ENCODE results near the gene UBQLN4. TPM values are rescaled to one million over a fixed set of nuclear protein-coding genes. Genes with fewer than 3 reads are reported as not detected.

The UBQLN4 gene
- total RNA-seq, 1 donor from 2014 or later: 25.2 TPM

- DNase-seq (ENCODE audit: low read depth): no peak
Observed at GRCh38 chr1:156014829-156015228, 38.8 kb downstream of the UBQLN4 start.

- DNase-seq (ENCODE audit: low read depth): no peak
Observed at GRCh38 chr1:156012051-156012817, 41.4 kb downstream of the UBQLN4 start.

GRCh38 chr1:156009404-156009803 is 44.2 kb downstream of the UBQLN4 start:
- no peak for DNase-seq (ENCODE audit: low read depth)

GRCh38 chr1:156006666-156007376 is 46.8 kb downstream of the UBQLN4 start:
- peak; percentile 16 for DNase-seq (ENCODE audit: low read depth)

GRCh38 chr1:156004843-156005584 is 48.6 kb downstream of the UBQLN4 start:
- no peak for DNase-seq (ENCODE audit: low read depth)

- no peak for DNase-seq (ENCODE audit: low read depth)
Observed at GRCh38 chr1:156003923-156004188, 49.7 kb downstream of the UBQLN4 start.

GRCh38 chr1:156002188-156002911 is 51.2 kb downstream of the UBQLN4 start:
- no peak for DNase-seq (ENCODE audit: low read depth)

- DNase-seq (ENCODE audit: low read depth): peak; percentile 81
Observed at GRCh38 chr1:156001662-156002171, 51.9 kb downstream of the UBQLN4 start.

GRCh38 chr1:156001021-156001661 is 52.5 kb downstream of the UBQLN4 start:
- DNase-seq (ENCODE audit: low read depth): no peak

GRCh38 chr1:155999964-156000363 is 53.6 kb downstream of the UBQLN4 start:
- DNase-seq (ENCODE audit: low read depth): no peak

- no peak for DNase-seq (ENCODE audit: low read depth)
Observed at GRCh38 chr1:155996166-155996565, 57.4 kb downstream of the UBQLN4 start.

GRCh38 chr1:155993595-155993994 is 60.0 kb downstream of the UBQLN4 start:
- no peak for DNase-seq (ENCODE audit: low read depth)

GRCh38 chr1:155990005-155990739 is 63.4 kb downstream of the UBQLN4 start:
- no peak for DNase-seq (ENCODE audit: low read depth)

- peak; percentile 48 for DNase-seq (ENCODE audit: low read depth)
Observed at GRCh38 chr1:155989242-155990004, 64.2 kb downstream of the UBQLN4 start.

Other genes starting within 250 kb of the UBQLN4 start
- gene GON4L, start 196.6 kb downstream of the UBQLN4 start, total RNA-seq: 17.4 and 46.1 TPM in 2 replicates
- gene SYT11, start 194.2 kb downstream of the UBQLN4 start, total RNA-seq: 20.3 and 35.1 TPM in 2 replicates
- 38.4 and 88.2 TPM in 2 replicates for gene RIT1, start 142.4 kb downstream of the UBQLN4 start, total RNA-seq
- gene KHDC4, start 119.4 kb downstream of the UBQLN4 start, total RNA-seq: 16.8 and 39.1 TPM in 2 replicates
- not detected in 2 replicates for gene RXFP4, start 112.2 kb downstream of the UBQLN4 start, total RNA-seq
- 36.8 and 53.6 TPM in 2 replicates for gene ARHGEF2, start 75.3 kb downstream of the UBQLN4 start, total RNA-seq
- gene SSR2, start 32.8 kb downstream of the UBQLN4 start, total RNA-seq: 366 and 540 TPM in 2 replicates
- gene LAMTOR2, start 984 bp upstream of the UBQLN4 start, total RNA-seq: 53.6 and 79.0 TPM in 2 replicates
- 0.50 and 43.9 TPM in 2 replicates for gene RAB25, start 7.4 kb upstream of the UBQLN4 start, total RNA-seq
- gene MEX3A, start 28.7 kb upstream of the UBQLN4 start, total RNA-seq: 5.0 and 7.1 TPM in 2 replicates
- 420 and 617 TPM in 2 replicates for gene LMNA, start 60.9 kb upstream of the UBQLN4 start, total RNA-seq
- gene SEMA4A, start 99.8 kb upstream of the UBQLN4 start, total RNA-seq: 0.69 and 7.4 TPM in 2 replicates
- gene SLC25A44, start 140.3 kb upstream of the UBQLN4 start, total RNA-seq: 5.9 and 17.4 TPM in 2 replicates
- 47.1 and 65.8 TPM in 2 replicates for gene PMF1, start 159.2 kb upstream of the UBQLN4 start, total RNA-seq
- 0.15 TPM in 1 of 2 replicates, not detected in the other for gene BGLAP, start 188.4 kb upstream of the UBQLN4 start, total RNA-seq
- gene PAQR6, start 194.3 kb upstream of the UBQLN4 start, total RNA-seq: 0.80 TPM in 1 of 2 replicates, not detected in the other
- 58.5 and 92.8 TPM in 2 replicates for gene SMG5, start 229.0 kb upstream of the UBQLN4 start, total RNA-seq
- gene TMEM79, start 230.5 kb upstream of the UBQLN4 start, total RNA-seq: 0.52 and 1.6 TPM in 2 replicates
- gene GLMP, start 241.9 kb upstream of the UBQLN4 start, total RNA-seq: 23.7 and 37.2 TPM in 2 replicates
- gene VHLL, start 245.5 kb upstream of the UBQLN4 start, total RNA-seq: not detected in 2 replicates

Measured in renal cortical epithelial cell (primary cell).